ENCODE data around the gene CYBB. TPM values are rescaled to one million over a fixed set of nuclear protein-coding genes. Genes with fewer than 3 reads are reported as not detected.

The CYBB gene
- polyA plus RNA-seq, 1 of the 3 experiments (the other 2 are of a cell fraction): not detected

- TF ChIP-seq NFIC (IDR thresholded peaks at IDR 0.05; ENCODE audit: borderline replicate concordance): no peak
- no peak for TF ChIP-seq CTCF (IDR thresholded peaks at IDR 0.05)
- no peak for TF ChIP-seq REST (IDR thresholded peaks at IDR 0.05; ENCODE audit: low read depth, low read length)
- no peak for TF ChIP-seq RCOR1 (IDR thresholded peaks at IDR 0.05; ENCODE audit: low read length)
- TF ChIP-seq EZH2phosphoT487 (IDR thresholded peaks at IDR 0.05; ENCODE audit: borderline replicate concordance, low read depth): no peak
- no peaks in the 10 kb centered on the region; a peak in 1 of 4 replicates for H3K4me1 ChIP-seq (ENCODE audit: control insufficient read depth in 1 of 2, insufficient read depth in 2 of 2, low read depth in 1 of 2, low read length in 1 of 2)
Measured at GRCh38 chrX:37844622-37845021, 64.8 kb downstream of the CYBB start.

GRCh38 chrX:37846141-37846540, 66.3 kb downstream of the CYBB start:
- Histone ChIP-seq H3K79me2 (ENCODE audit: insufficient read depth) (no peaks in the 10 kb centered on the region; the same call in 1 of the 2 replicates), H3K27me3 (ENCODE audit: insufficient read depth) (no peaks in the 10 kb centered on the region), H3K9me2 (no peaks in the 10 kb centered on the region), H3K27ac (ENCODE audit: low read depth in 2 of 2, low read length in 1 of 2) (no peak overlapping the region), H3K9me3 (no peaks in the 10 kb centered on the region), H3K36me3 (replicated peaks in 1 of 2; ENCODE audit: control insufficient read depth in 1 of 2, insufficient read depth in 2 of 2, low read length in 1 of 2) (peaks cover 0 to 4% of the 10 kb centered on the region in 2 experiments), H3K4me1 (ENCODE audit: control insufficient read depth in 1 of 2, insufficient read depth in 2 of 2, low read depth in 1 of 2, low read length in 1 of 2) (no peaks in the 10 kb centered on the region; a peak in 1 of 4 replicates), H4K20me1 (ENCODE audit: insufficient read depth) (no peaks in the 10 kb centered on the region), H2AFZ (ENCODE audit: low read depth) (no peak overlapping the region), H3K4me3 (ENCODE audit: low read depth in 2 of 2, low read length in 1 of 2) (peak overlapping the region in 1 of 2 experiments; percentile 66; a peak in 2 of 4 replicates), H3K9ac (peak overlapping the region; percentile 77; the same call in 1 of the 2 replicates), H3F3A (replicated peaks; ENCODE audit: insufficient read depth) (no peaks in the 10 kb centered on the region), H3K4me2 (peak overlapping the region; percentile 77)
- TF ChIP-seq ELF1 (IDR thresholded peaks at IDR 0.05) (no peak), NRF1 (IDR thresholded peaks at IDR 0.05; ENCODE audit: low read depth, low read length) (no peak)
- 37% methylated on average over 3 of the region's 3 CpGs for WGBS (ENCODE audit: low lambda C conversion rate)
- POLR2A ChIA-PET: no interaction called here
- no peak for DNase-seq
- CTCF ChIA-PET: no interaction called here

More at GRCh38 chrX:37844622-37845021, 64.8 kb downstream of the CYBB start:
- H3K27ac ChIP-seq (ENCODE audit: low read depth in 2 of 2, low read length in 1 of 2): no peak overlapping the region
- CTCF ChIA-PET: no interaction called here
- H3K9ac ChIP-seq: no peak overlapping the region
- H4K20me1 ChIP-seq (ENCODE audit: insufficient read depth): no peaks in the 10 kb centered on the region
- no peaks in the 10 kb centered on the region for H3K27me3 ChIP-seq (ENCODE audit: insufficient read depth)
- no peaks in the 10 kb centered on the region for H3K9me2 ChIP-seq
- POLR2A ChIA-PET: no interaction called here
- H3K36me3 ChIP-seq (replicated peaks in 1 of 2; ENCODE audit: control insufficient read depth in 1 of 2, insufficient read depth in 2 of 2, low read length in 1 of 2): peaks cover 0 to 7% of the 10 kb centered on the region in 2 experiments
- no peaks in the 10 kb centered on the region for H3F3A ChIP-seq (replicated peaks; ENCODE audit: insufficient read depth)
- H3K4me2 ChIP-seq: no peak overlapping the region
- DNase-seq: no peak
- no peaks in the 10 kb centered on the region; the same call in 1 of the 2 replicates for H3K79me2 ChIP-seq (ENCODE audit: insufficient read depth)
- H2AFZ ChIP-seq (ENCODE audit: low read depth): no peak overlapping the region
- H3K4me3 ChIP-seq (ENCODE audit: low read depth in 2 of 2, low read length in 1 of 2): no peak overlapping the region
- no peaks in the 10 kb centered on the region for H3K9me3 ChIP-seq

Measured in SK-N-SH (cell line).